NB4 (cell line): ENCODE measurements around the gene TMEM97.
A peak's percentile ranks its signal among the peaks of the same experiment; 100 is the strongest.
"Not testable (repeated sequence)": the region's sequence is repeated elsewhere in the genome, so short reads cannot be mapped to it uniquely, and the experiment has no call there.

ENCODE experiments used
- DNase-seq: peaks from one replicate; pipeline ENCODE4 v3.0.0; 2010; ENCODE audit warnings: low read depth
- H3K4me3 ChIP-seq: one replicate; pipeline ENCODE4 v1.5.1; 2011; ENCODE audit warnings: mild to moderate bottlenecking, low read depth, low read length, moderate library complexity
- CTCF ChIP-seq: IDR thresholded peaks from one replicate; pipeline ENCODE4 v1.5.1; 2012; ENCODE audit warnings: low read depth, low read length
- MAX ChIP-seq: IDR thresholded peaks from 2 replicates; pipeline ENCODE4 v1.6.1; 2011; ENCODE audit warnings: low read depth, low read length
- MYC ChIP-seq: IDR thresholded peaks from 2 replicates; pipeline ENCODE4 v1.6.1; 2011; ENCODE audit warnings: low read depth, low read length
- POLR2A ChIP-seq: IDR thresholded peaks from 2 replicates; pipeline ENCODE4 v1.6.1; 2011; ENCODE audit warnings: mild to moderate bottlenecking; ENCODE audit not compliant: insufficient read length; ENCODE audit errors: extremely low read depth

The TMEM97 gene

GRCh38 chr17:28290703-28291102 is 28.3 kb upstream of the TMEM97 start:
- TF ChIP-seq MAX (no peak), CTCF (no peak), POLR2A (no peak), MYC (no peak)
- H3K4me3 ChIP-seq: no peak overlapping the region
- DNase-seq: no peak

- no peak overlapping the region for H3K4me3 ChIP-seq
- TF ChIP-seq CTCF: no peak
- no peak for TF ChIP-seq POLR2A
- TF ChIP-seq MAX: no peak
- TF ChIP-seq MYC: no peak
- no peak for DNase-seq
Observed at GRCh38 chr17:28291780-28292330, 27.1 kb upstream of the TMEM97 start.

GRCh38 chr17:28292878-28293277 is 26.1 kb upstream of the TMEM97 start:
- not testable (repeated sequence) for H3K4me3 ChIP-seq, DNase-seq

GRCh38 chr17:28293994-28294393 is 25.0 kb upstream of the TMEM97 start:
- H3K4me3 ChIP-seq: no peak overlapping the region
- TF ChIP-seq MAX: no peak
- no peak for TF ChIP-seq CTCF
- no peak for TF ChIP-seq MYC
- no peak for TF ChIP-seq POLR2A
- DNase-seq: peak; percentile 63

- no peak for DNase-seq
- no peak for TF ChIP-seq MYC
- TF ChIP-seq CTCF: no peak
- TF ChIP-seq POLR2A: no peak
- no peak overlapping the region for H3K4me3 ChIP-seq
Observed at GRCh38 chr17:28295677-28296578, 23.1 kb upstream of the TMEM97 start.

GRCh38 chr17:28298449-28298848 is 20.6 kb upstream of the TMEM97 start:
- no peak for DNase-seq
- H3K4me3 ChIP-seq: no peak overlapping the region
- TF ChIP-seq MYC (no peak), CTCF (no peak), POLR2A (no peak), MAX (no peak)
